ENCODE results near the gene SFXN5. TPM values are rescaled to one million over a fixed set of nuclear protein-coding genes. Genes with fewer than 3 reads are reported as not detected.
A peak's percentile ranks its signal among the peaks of the same experiment; 100 is the strongest.

Gene SFXN5
- total RNA-seq, 1 donor from 2014 or later = 14.9 TPM

- Histone ChIP-seq H3K4me2 (ENCODE audit: low read length) (no peak overlapping the region), H2AFZ (ENCODE audit: low read depth, low read length) (no peak overlapping the region), H3K4me3 (ENCODE audit: insufficient read depth, low read depth, low read length) (no peak overlapping the region), H3K27ac (ENCODE audit: low read depth, low read length) (no peak overlapping the region), H3K27me3 (ENCODE audit: insufficient read depth, low read length) (no peaks in the 10 kb centered on the region), H3K36me3 (ENCODE audit: insufficient read depth, low read length) (no peaks in the 10 kb centered on the region), H3K79me2 (ENCODE audit: insufficient read depth, low read length) (no peaks in the 10 kb centered on the region), H4K20me1 (ENCODE audit: insufficient read depth, low read length) (peaks cover 5% of the 10 kb centered on the region), H3K9me3 (ENCODE audit: insufficient read depth, low read depth, low read length) (no peaks in the 10 kb centered on the region), H3K9ac (ENCODE audit: low read length) (no peak overlapping the region), H3K4me1 (ENCODE audit: insufficient read depth, low read length) (peaks cover 11% of the 10 kb centered on the region)
- Mint-ChIP-seq H3K4me1 (ENCODE audit: low read depth, unreplicated experiment) (peaks cover 5% of the 10 kb centered on the region), H3K36me3 (ENCODE audit: low read depth, unreplicated experiment) (peaks cover 11% of the 10 kb centered on the region), H3K27me3 (ENCODE audit: low read depth, unreplicated experiment) (peaks cover 5% of the 10 kb centered on the region), H3K27ac (ENCODE audit: unreplicated experiment) (no peak overlapping the region), H3K4me3 (ENCODE audit: unreplicated experiment) (peak overlapping the region; percentile 67), H3K9me3 (ENCODE audit: unreplicated experiment) (no peaks in the 10 kb centered on the region)
- DNase-seq (ENCODE audit: low read depth) (no peak), FAIRE-seq (no peak)
- TF ChIP-seq EZH2 (IDR thresholded peaks at IDR 0.05; ENCODE audit: insufficient read depth, low read length) (no peak), CTCF (IDR thresholded peaks at IDR 0.05; ENCODE audit: insufficient read depth, low read depth, low read length) (no peak)
Observed at GRCh38 chr2:72995430-72996116, 75.9 kb downstream of the SFXN5 start.

DNA sequence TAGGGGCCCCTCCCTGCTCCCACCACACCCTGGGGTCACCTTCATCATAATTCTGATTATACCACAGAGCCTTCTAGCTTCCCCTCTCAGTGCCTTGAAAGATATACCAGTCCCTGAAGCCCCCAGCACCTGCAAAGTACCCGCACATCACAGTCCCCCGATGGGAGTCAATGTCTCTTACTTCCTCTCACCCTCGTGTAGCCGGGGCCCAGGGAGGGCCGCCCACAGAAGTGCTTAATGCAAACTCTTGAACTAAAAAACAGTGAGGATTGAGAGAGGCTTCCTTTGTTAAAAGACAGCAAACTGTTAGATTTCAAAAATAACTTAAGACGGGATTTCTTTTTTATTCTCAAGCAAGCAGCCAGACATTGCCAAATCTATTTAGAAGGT is 76.5 kb downstream of the SFXN5 start:
- no peaks in the 10 kb centered on the region for H3K36me3 ChIP-seq (ENCODE audit: insufficient read depth, low read length)
- peaks cover 5% of the 10 kb centered on the region for H3K4me1 ChIP-seq (ENCODE audit: insufficient read depth, low read length)
- peaks cover 11% of the 10 kb centered on the region for H3K36me3 Mint-ChIP-seq (ENCODE audit: low read depth, unreplicated experiment)
- no peak for TF ChIP-seq EZH2 (IDR thresholded peaks at IDR 0.05; ENCODE audit: insufficient read depth, low read length)
- no peak for TF ChIP-seq CTCF (IDR thresholded peaks at IDR 0.05; ENCODE audit: insufficient read depth, low read depth, low read length)
- H3K27ac Mint-ChIP-seq (ENCODE audit: unreplicated experiment) = no peak overlapping the region
- H3K4me3 Mint-ChIP-seq (ENCODE audit: unreplicated experiment) = no peak overlapping the region
- H4K20me1 ChIP-seq (ENCODE audit: insufficient read depth, low read length) = peaks cover 5% of the 10 kb centered on the region
- DNase-seq (ENCODE audit: low read depth) (no peak), FAIRE-seq (no peak)
- peaks cover 1% of the 10 kb centered on the region for H3K4me1 Mint-ChIP-seq (ENCODE audit: low read depth, unreplicated experiment)
- no peaks in the 10 kb centered on the region for H3K79me2 ChIP-seq (ENCODE audit: insufficient read depth, low read length)
- H3K9ac ChIP-seq (ENCODE audit: low read length) = no peak overlapping the region
- no peak overlapping the region for H3K4me2 ChIP-seq (ENCODE audit: low read length)
- no peak overlapping the region for H3K27ac ChIP-seq (ENCODE audit: low read depth, low read length)
- H3K27me3 ChIP-seq (ENCODE audit: insufficient read depth, low read length) = no peaks in the 10 kb centered on the region
- H3K4me3 ChIP-seq (ENCODE audit: insufficient read depth, low read depth, low read length) = no peak overlapping the region
- no peak overlapping the region for H2AFZ ChIP-seq (ENCODE audit: low read depth, low read length)
- no peaks in the 10 kb centered on the region for H3K9me3 ChIP-seq (ENCODE audit: insufficient read depth, low read depth, low read length)
- no peaks in the 10 kb centered on the region for H3K9me3 Mint-ChIP-seq (ENCODE audit: unreplicated experiment)
- peaks cover 5% of the 10 kb centered on the region for H3K27me3 Mint-ChIP-seq (ENCODE audit: low read depth, unreplicated experiment)

- no peak for DNase-seq (ENCODE audit: low read depth)
- no peak overlapping the region for H3K27ac Mint-ChIP-seq (ENCODE audit: unreplicated experiment)
- Histone ChIP-seq H3K4me1 (ENCODE audit: insufficient read depth, low read length) (peaks cover 2% of the 10 kb centered on the region), H3K36me3 (ENCODE audit: insufficient read depth, low read length) (no peaks in the 10 kb centered on the region), H2AFZ (ENCODE audit: low read depth, low read length) (no peak overlapping the region), H3K9ac (ENCODE audit: low read length) (no peak overlapping the region), H3K9me3 (ENCODE audit: insufficient read depth, low read depth, low read length) (no peaks in the 10 kb centered on the region), H4K20me1 (ENCODE audit: insufficient read depth, low read length) (peaks cover 5% of the 10 kb centered on the region), H3K4me3 (ENCODE audit: insufficient read depth, low read depth, low read length) (no peak overlapping the region), H3K4me2 (ENCODE audit: low read length) (no peak overlapping the region), H3K27me3 (ENCODE audit: insufficient read depth, low read length) (no peaks in the 10 kb centered on the region), H3K79me2 (ENCODE audit: insufficient read depth, low read length) (no peaks in the 10 kb centered on the region), H3K27ac (ENCODE audit: low read depth, low read length) (no peak overlapping the region)
- H3K27me3 Mint-ChIP-seq (ENCODE audit: low read depth, unreplicated experiment) = peaks cover 5% of the 10 kb centered on the region
- no peak overlapping the region for H3K4me3 Mint-ChIP-seq (ENCODE audit: unreplicated experiment)
- peaks cover 2% of the 10 kb centered on the region for H3K4me1 Mint-ChIP-seq (ENCODE audit: low read depth, unreplicated experiment)
- FAIRE-seq = no peak
- H3K36me3 Mint-ChIP-seq (ENCODE audit: low read depth, unreplicated experiment) = peaks cover 13% of the 10 kb centered on the region
- TF ChIP-seq CTCF (IDR thresholded peaks at IDR 0.05; ENCODE audit: insufficient read depth, low read depth, low read length) = no peak
- no peak for TF ChIP-seq EZH2 (IDR thresholded peaks at IDR 0.05; ENCODE audit: insufficient read depth, low read length)
- H3K9me3 Mint-ChIP-seq (ENCODE audit: unreplicated experiment) = no peaks in the 10 kb centered on the region
Observed at GRCh38 chr2:72994282-72994990, 77.1 kb downstream of the SFXN5 start.
